ENCODE data around the gene C6orf47.

DNA sequence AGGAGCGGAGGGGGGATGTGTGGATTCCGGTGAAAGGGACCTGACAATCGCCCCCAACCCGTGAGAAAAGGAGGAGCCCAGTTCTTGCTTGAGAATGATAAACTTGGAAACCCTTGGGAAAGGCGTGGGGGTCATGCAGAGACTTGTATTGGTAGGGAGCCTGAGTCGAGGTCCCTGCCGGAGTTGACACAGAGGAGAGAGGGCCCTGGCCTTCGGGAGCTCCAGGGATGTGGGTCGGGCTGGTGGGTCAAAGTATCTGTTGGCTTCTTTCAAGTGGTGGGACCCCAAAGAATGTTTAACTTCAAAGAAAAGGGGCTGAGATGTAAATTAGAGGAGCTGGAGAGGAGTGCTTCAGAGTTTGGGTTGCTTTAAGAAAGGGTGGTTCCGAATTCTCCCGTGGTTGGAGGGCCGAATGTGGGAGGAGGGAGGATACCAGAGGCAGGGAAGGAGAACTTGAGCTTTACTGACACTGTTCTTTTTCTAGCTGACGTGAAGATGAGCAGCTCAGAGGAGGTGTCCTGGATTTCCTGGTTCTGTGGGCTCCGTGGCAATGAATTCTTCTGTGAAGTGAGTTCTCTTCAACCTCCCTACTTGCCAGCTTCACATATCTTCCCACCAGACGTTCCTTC, 5.9 kb upstream of the C6orf47 start:
- TF ChIP-seq POLR2AphosphoS5 (IDR thresholded peaks at IDR 0.05; ENCODE audit: low read depth, low read length) (no peak), SIN3A (IDR thresholded peaks at IDR 0.05; ENCODE audit: borderline replicate concordance, insufficient read depth, low read length) (no peak), TAF1 (IDR thresholded peaks at IDR 0.05; ENCODE audit: borderline replicate concordance, insufficient read depth, low read length) (no peak)
- TF ChIP-seq, protein P1, sequence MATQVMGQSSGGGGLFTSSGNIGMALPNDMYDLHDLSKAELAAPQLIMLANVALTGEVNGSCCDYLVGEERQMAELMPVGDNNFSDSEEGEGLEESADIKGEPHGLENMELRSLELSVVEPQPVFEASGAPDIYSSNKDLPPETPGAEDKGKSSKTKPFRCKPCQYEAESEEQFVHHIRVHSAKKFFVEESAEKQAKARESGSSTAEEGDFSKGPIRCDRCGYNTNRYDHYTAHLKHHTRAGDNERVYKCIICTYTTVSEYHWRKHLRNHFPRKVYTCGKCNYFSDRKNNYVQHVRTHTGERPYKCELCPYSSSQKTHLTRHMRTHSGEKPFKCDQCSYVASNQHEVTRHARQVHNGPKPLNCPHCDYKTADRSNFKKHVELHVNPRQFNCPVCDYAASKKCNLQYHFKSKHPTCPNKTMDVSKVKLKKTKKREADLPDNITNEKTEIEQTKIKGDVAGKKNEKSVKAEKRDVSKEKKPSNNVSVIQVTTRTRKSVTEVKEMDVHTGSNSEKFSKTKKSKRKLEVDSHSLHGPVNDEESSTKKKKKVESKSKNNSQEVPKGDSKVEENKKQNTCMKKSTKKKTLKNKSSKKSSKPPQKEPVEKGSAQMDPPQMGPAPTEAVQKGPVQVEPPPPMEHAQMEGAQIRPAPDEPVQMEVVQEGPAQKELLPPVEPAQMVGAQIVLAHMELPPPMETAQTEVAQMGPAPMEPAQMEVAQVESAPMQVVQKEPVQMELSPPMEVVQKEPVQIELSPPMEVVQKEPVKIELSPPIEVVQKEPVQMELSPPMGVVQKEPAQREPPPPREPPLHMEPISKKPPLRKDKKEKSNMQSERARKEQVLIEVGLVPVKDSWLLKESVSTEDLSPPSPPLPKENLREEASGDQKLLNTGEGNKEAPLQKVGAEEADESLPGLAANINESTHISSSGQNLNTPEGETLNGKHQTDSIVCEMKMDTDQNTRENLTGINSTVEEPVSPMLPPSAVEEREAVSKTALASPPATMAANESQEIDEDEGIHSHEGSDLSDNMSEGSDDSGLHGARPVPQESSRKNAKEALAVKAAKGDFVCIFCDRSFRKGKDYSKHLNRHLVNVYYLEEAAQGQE (IDR thresholded peaks at IDR 0.05; ENCODE audit: insufficient read depth in 1 of 2, low read depth in 2 of 2, low read length in 2 of 2) = no peak

Data from PFSK-1 (cell line).